OCI-LY3 (cell line): ENCODE results near the gene BEND4.

ENCODE experiments used
- CTCF ChIP-seq: fragments of 200-600, 300-600 bp; sonication (generic); IDR thresholded peaks from 2 replicates; pipeline ENCODE4 v1.5.1; 2014; ENCODE audit warnings: antibody characterized with exemption, low read length, low read depth
- EZH2phosphoT487 ChIP-seq: fragments of 200-600 bp; shearing (Covaris generic); IDR thresholded peaks from 2 replicates; pipeline ENCODE4 v1.6.1; 2018; ENCODE audit warnings: antibody characterized with exemption, mixed run types, low read depth

GRCh38 chr4:42074294-42074693 is 78.2 kb downstream of the BEND4 start:
- TF ChIP-seq CTCF (no peak), EZH2phosphoT487 (no peak)
